ENCODE results near the gene RUNX2. TPM values are rescaled to one million over a fixed set of nuclear protein-coding genes. Genes with fewer than 3 reads are reported as not detected.

Gene RUNX2
- total and polyA plus RNA-seq, 4 donors, result 0.09 to 1.5 (median 0.75) TPM

DNA sequence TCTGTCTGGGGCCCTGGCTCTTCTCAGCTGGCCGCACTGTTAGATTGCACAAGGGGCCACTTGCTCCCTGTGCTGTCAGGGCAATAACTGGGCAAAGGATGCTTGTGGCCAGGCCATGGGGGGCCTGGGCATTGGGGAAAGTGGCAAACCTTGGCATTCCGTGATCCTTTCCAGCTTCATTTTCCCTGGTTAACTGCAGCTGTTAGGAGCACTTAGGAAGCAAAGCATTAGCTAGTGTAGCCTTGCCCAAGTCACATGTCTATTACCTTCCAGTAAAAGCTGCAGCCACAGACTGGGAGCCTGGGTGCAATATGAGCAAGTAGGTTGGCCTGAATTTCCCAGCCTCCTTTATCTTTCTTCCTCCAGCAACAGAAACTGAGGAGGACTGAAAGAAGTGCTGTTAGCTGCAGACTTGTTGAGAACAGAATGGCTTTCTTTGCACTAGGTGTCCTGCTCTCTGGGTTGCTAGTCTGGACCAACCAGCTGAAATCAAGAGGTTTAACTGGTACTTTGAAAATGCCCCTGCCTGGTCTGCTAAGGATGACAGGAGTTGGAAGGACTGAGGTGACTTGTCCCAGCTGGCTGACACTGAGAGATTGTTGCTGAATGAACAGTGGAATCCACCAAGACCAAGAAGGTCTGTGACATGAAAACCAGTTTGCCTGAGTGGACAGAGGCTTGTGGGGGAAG, 361.9 kb downstream of the RUNX2 start:
- H3K27ac ChIP-seq (ENCODE audit: low read depth in 1 of 2, low read length in 2 of 2), result no peak overlapping the region
- peaks cover 0 to 4% (median 0%) of the 10 kb centered on the region in 4 donors for H3K27me3 ChIP-seq (ENCODE audit: control insufficient read depth in 4 of 4, insufficient read depth in 4 of 4, low read length in 3 of 4)
- WGBS, result 96% methylated on average over 2 of the region's 2 CpGs
- no peak overlapping the region for H3K9ac ChIP-seq (ENCODE audit: low read depth in 1 of 2, low read length in 2 of 2)
- no peaks in the 10 kb centered on the region for H3K36me3 ChIP-seq (ENCODE audit: control insufficient read depth in 4 of 4, insufficient read depth in 3 of 4, low read depth in 1 of 4, low read length in 3 of 4)
- no peak for TF ChIP-seq GABPA (IDR thresholded peaks at IDR 0.05 in 1 of 2, conservative IDR thresholded peaks at IDR 0.05 in 1 of 2)
- no peak for TF ChIP-seq RXRA (IDR thresholded peaks at IDR 0.05)
- no peak for TF ChIP-seq EGR1 (IDR thresholded peaks at IDR 0.05; ENCODE audit: low read depth in 2 of 2)
- TF ChIP-seq, protein P1, sequence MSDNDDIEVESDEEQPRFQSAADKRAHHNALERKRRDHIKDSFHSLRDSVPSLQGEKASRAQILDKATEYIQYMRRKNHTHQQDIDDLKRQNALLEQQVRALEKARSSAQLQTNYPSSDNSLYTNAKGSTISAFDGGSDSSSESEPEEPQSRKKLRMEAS (IDR thresholded peaks at IDR 0.05), result no peak
- TF ChIP-seq, protein P2, sequence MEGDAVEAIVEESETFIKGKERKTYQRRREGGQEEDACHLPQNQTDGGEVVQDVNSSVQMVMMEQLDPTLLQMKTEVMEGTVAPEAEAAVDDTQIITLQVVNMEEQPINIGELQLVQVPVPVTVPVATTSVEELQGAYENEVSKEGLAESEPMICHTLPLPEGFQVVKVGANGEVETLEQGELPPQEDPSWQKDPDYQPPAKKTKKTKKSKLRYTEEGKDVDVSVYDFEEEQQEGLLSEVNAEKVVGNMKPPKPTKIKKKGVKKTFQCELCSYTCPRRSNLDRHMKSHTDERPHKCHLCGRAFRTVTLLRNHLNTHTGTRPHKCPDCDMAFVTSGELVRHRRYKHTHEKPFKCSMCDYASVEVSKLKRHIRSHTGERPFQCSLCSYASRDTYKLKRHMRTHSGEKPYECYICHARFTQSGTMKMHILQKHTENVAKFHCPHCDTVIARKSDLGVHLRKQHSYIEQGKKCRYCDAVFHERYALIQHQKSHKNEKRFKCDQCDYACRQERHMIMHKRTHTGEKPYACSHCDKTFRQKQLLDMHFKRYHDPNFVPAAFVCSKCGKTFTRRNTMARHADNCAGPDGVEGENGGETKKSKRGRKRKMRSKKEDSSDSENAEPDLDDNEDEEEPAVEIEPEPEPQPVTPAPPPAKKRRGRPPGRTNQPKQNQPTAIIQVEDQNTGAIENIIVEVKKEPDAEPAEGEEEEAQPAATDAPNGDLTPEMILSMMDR (IDR thresholded peaks at IDR 0.05; ENCODE audit: low read depth, low read length, missing input control), result no peak
- TF ChIP-seq ZBTB33 (IDR thresholded peaks at IDR 0.05), result no peak
- TF ChIP-seq FOXA1 (IDR thresholded peaks at IDR 0.05), result no peak
- TF ChIP-seq SP1 (IDR thresholded peaks at IDR 0.05), result no peak
- no peak for TF ChIP-seq JUND (IDR thresholded peaks at IDR 0.05)
- TF ChIP-seq NR2F2 (IDR thresholded peaks at IDR 0.05), result no peak
- no peak for TF ChIP-seq FOXA2 (IDR thresholded peaks at IDR 0.05)
- no peak for TF ChIP-seq RAD21 (IDR thresholded peaks at IDR 0.05)
- TF ChIP-seq TAF1 (conservative IDR thresholded peaks at IDR 0.05), result no peak
- TF ChIP-seq HNF4A (conservative IDR thresholded peaks at IDR 0.05), result no peak
- TF ChIP-seq YY1 (IDR thresholded peaks at IDR 0.05), result no peak
- no peak for TF ChIP-seq ATF3 (IDR thresholded peaks at IDR 0.05)
- TF ChIP-seq, protein P3, sequence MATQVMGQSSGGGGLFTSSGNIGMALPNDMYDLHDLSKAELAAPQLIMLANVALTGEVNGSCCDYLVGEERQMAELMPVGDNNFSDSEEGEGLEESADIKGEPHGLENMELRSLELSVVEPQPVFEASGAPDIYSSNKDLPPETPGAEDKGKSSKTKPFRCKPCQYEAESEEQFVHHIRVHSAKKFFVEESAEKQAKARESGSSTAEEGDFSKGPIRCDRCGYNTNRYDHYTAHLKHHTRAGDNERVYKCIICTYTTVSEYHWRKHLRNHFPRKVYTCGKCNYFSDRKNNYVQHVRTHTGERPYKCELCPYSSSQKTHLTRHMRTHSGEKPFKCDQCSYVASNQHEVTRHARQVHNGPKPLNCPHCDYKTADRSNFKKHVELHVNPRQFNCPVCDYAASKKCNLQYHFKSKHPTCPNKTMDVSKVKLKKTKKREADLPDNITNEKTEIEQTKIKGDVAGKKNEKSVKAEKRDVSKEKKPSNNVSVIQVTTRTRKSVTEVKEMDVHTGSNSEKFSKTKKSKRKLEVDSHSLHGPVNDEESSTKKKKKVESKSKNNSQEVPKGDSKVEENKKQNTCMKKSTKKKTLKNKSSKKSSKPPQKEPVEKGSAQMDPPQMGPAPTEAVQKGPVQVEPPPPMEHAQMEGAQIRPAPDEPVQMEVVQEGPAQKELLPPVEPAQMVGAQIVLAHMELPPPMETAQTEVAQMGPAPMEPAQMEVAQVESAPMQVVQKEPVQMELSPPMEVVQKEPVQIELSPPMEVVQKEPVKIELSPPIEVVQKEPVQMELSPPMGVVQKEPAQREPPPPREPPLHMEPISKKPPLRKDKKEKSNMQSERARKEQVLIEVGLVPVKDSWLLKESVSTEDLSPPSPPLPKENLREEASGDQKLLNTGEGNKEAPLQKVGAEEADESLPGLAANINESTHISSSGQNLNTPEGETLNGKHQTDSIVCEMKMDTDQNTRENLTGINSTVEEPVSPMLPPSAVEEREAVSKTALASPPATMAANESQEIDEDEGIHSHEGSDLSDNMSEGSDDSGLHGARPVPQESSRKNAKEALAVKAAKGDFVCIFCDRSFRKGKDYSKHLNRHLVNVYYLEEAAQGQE (IDR thresholded peaks at IDR 0.05), result no peak
- TF ChIP-seq HNF4G (IDR thresholded peaks at IDR 0.05), result no peak
- no peak overlapping the region for H3K4me3 ChIP-seq (ENCODE audit: low read depth in 1 of 3, low read length in 3 of 3)
- no peaks in the 10 kb centered on the region for H3K4me1 ChIP-seq (ENCODE audit: control insufficient read depth in 4 of 4, insufficient read depth in 4 of 4, low read length in 3 of 4)
- no peaks in the 10 kb centered on the region for H3K9me3 ChIP-seq (ENCODE audit: control insufficient read depth in 4 of 4, low read length in 3 of 4)
- DNase-seq (ENCODE audit: low spot score), result no peak

Measured in liver (tissue), 9 donors.